ENCODE data around the gene SMIM28.

Gene SMIM28

DNA sequence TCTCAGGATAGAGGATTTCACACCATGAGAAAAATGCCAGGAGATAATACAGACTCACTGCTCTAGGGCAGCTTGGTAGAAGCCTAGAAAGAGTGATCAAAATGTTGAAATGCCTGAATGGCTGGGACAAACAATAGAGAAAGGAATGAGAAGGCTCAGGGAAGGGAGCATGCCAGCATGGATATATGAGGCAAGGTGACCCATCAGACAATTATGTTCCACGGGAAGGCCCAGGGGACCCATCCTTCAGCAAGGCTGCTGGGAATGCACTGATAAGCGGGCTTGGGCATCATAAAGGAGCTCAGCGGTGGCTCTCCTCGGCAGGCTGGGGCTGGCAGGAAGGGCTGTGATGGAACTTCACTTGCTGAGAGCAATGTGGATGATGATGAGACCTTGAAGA is 38.5 kb downstream of the SMIM28 start:
- peaks cover 8% of the 10 kb centered on the region; the same call in 1 of the 2 replicates for H3K36me3 ChIP-seq (ENCODE audit: insufficient read depth, low read length)
- no peak overlapping the region for H3K9ac ChIP-seq (ENCODE audit: low read depth, low read length, poor library complexity, severe bottlenecking)
- no peaks in the 10 kb centered on the region for H3K79me2 ChIP-seq (ENCODE audit: insufficient read depth, low read length)
- no peak overlapping the region for H3K4me2 ChIP-seq (ENCODE audit: low read depth, low read length, poor library complexity, severe bottlenecking)
- no peaks in the 10 kb centered on the region for H3K9me2 ChIP-seq (replicated peaks; ENCODE audit: low read depth, low read length)
- no peak overlapping the region for H3K4me3 ChIP-seq (ENCODE audit: low read length, poor library complexity, severe bottlenecking)
- no peaks in the 10 kb centered on the region for H3K27me3 ChIP-seq (ENCODE audit: insufficient read depth, low read length, poor library complexity, severe bottlenecking)
- H3K9me3 ChIP-seq (ENCODE audit: insufficient read depth, low read depth, low read length), result no peaks in the 10 kb centered on the region
- TF ChIP-seq EZH2phosphoT487 (IDR thresholded peaks at IDR 0.05; ENCODE audit: borderline replicate concordance), result no peak
- TF ChIP-seq, protein P1, sequence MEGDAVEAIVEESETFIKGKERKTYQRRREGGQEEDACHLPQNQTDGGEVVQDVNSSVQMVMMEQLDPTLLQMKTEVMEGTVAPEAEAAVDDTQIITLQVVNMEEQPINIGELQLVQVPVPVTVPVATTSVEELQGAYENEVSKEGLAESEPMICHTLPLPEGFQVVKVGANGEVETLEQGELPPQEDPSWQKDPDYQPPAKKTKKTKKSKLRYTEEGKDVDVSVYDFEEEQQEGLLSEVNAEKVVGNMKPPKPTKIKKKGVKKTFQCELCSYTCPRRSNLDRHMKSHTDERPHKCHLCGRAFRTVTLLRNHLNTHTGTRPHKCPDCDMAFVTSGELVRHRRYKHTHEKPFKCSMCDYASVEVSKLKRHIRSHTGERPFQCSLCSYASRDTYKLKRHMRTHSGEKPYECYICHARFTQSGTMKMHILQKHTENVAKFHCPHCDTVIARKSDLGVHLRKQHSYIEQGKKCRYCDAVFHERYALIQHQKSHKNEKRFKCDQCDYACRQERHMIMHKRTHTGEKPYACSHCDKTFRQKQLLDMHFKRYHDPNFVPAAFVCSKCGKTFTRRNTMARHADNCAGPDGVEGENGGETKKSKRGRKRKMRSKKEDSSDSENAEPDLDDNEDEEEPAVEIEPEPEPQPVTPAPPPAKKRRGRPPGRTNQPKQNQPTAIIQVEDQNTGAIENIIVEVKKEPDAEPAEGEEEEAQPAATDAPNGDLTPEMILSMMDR (conservative IDR thresholded peaks at IDR 0.05; ENCODE audit: low read length), result no peak
- no peak overlapping the region for H2AFZ ChIP-seq (ENCODE audit: low read length)
- H3K4me1 ChIP-seq (ENCODE audit: insufficient read depth, low read length, poor library complexity, severe bottlenecking), result peaks cover 7% of the 10 kb centered on the region
- no peaks in the 10 kb centered on the region for H3F3A ChIP-seq (ENCODE audit: low read depth)
- no peaks in the 10 kb centered on the region for H4K20me1 ChIP-seq (ENCODE audit: insufficient read depth, low read length, poor library complexity, severe bottlenecking)

DNA sequence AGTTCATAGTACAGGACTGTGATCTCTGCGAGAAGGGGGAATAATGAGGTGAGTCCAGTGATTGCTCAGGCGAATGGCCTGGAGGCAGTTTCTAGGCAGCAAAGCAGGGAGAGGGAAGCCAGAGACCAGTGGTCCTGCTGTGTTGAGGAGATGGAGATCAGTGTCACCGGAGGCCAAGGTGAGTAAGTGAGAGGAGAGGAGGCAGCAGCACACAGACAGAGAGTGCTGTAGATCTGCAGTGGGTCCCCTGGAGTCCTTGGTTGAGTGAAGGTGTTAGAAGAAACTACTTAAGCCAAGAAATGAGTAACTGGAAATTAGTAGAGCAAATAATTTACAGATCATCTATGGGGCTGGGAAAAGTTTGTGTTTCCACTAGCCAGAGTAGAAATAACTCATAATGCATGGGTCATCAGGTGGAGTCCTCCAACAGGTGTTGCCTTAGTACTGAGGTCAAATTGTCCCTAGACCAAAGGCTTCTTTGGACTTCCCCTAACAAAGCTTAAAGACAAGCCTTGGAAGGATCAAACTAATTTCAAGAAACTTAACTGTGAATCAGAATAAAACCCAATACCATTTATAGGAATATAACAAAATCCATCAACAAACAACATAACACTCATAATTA is 39.9 kb downstream of the SMIM28 start:
- Histone ChIP-seq H3K9me3 (ENCODE audit: insufficient read depth, low read depth, low read length) (no peaks in the 10 kb centered on the region), H3K79me2 (ENCODE audit: insufficient read depth, low read length) (no peaks in the 10 kb centered on the region), H3K4me2 (ENCODE audit: low read depth, low read length, poor library complexity, severe bottlenecking) (no peak overlapping the region), H3K9ac (ENCODE audit: low read depth, low read length, poor library complexity, severe bottlenecking) (no peak overlapping the region), H2AFZ (ENCODE audit: low read length) (no peak overlapping the region), H3K9me2 (replicated peaks; ENCODE audit: low read depth, low read length) (no peaks in the 10 kb centered on the region), H3K4me3 (ENCODE audit: low read length, poor library complexity, severe bottlenecking) (no peak overlapping the region), H3K4me1 (ENCODE audit: insufficient read depth, low read length, poor library complexity, severe bottlenecking) (no peaks in the 10 kb centered on the region), H3K27me3 (ENCODE audit: insufficient read depth, low read length, poor library complexity, severe bottlenecking) (no peaks in the 10 kb centered on the region), H4K20me1 (ENCODE audit: insufficient read depth, low read length, poor library complexity, severe bottlenecking) (no peaks in the 10 kb centered on the region), H3K36me3 (ENCODE audit: insufficient read depth, low read length) (peaks cover 6% of the 10 kb centered on the region; the same call in 1 of the 2 replicates), H3F3A (ENCODE audit: low read depth) (no peaks in the 10 kb centered on the region)
- TF ChIP-seq, protein P1 (conservative IDR thresholded peaks at IDR 0.05; ENCODE audit: low read length), result no peak
- TF ChIP-seq EZH2phosphoT487 (IDR thresholded peaks at IDR 0.05; ENCODE audit: borderline replicate concordance), result no peak

DNA sequence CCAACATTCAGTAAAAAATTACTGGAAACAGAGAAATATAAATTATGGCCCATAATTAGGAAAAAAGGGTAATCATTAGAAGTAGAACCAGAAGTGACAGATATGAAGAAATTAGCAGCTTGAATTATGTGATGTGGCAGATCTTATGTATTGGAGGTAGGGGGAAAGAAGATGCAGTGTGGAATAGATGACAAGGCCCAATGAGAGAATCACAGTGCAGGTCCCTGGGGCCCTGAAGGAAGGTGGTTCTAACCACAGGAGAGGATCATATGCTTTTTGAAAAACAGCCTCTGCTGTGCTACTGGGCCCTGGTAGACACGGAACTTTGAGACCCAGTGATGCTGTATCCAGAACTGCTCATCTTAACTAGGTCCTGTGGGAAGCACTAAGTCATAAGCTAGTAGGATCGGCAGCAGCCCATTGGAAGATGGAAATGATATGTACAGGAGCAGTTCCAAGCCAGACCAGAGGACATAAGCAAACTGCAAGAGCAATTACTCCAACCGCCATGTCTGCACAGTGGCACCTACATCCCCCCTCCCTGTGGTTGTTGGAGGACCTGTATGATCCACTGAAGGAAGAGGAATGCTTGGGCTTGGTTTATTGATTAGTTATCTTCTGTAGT is 40.5 kb downstream of the SMIM28 start:
- H3K4me3 ChIP-seq (ENCODE audit: low read length, poor library complexity, severe bottlenecking), result no peak overlapping the region
- peaks cover 3% of the 10 kb centered on the region for H3K4me1 ChIP-seq (ENCODE audit: insufficient read depth, low read length, poor library complexity, severe bottlenecking)
- H3K79me2 ChIP-seq (ENCODE audit: insufficient read depth, low read length), result no peaks in the 10 kb centered on the region
- H3K36me3 ChIP-seq (ENCODE audit: insufficient read depth, low read length), result no peaks in the 10 kb centered on the region
- H3K9ac ChIP-seq (ENCODE audit: low read depth, low read length, poor library complexity, severe bottlenecking), result no peak overlapping the region
- H3F3A ChIP-seq (ENCODE audit: low read depth), result no peaks in the 10 kb centered on the region
- no peaks in the 10 kb centered on the region for H3K27me3 ChIP-seq (ENCODE audit: insufficient read depth, low read length, poor library complexity, severe bottlenecking)
- H2AFZ ChIP-seq (ENCODE audit: low read length), result no peak overlapping the region
- no peak overlapping the region for H3K4me2 ChIP-seq (ENCODE audit: low read depth, low read length, poor library complexity, severe bottlenecking)
- H3K9me3 ChIP-seq (ENCODE audit: insufficient read depth, low read depth, low read length), result no peaks in the 10 kb centered on the region
- no peak for TF ChIP-seq EZH2phosphoT487 (IDR thresholded peaks at IDR 0.05; ENCODE audit: borderline replicate concordance)
- TF ChIP-seq, protein P1 (conservative IDR thresholded peaks at IDR 0.05; ENCODE audit: low read length), result no peak
- H4K20me1 ChIP-seq (ENCODE audit: insufficient read depth, low read length, poor library complexity, severe bottlenecking), result no peaks in the 10 kb centered on the region
- no peaks in the 10 kb centered on the region for H3K9me2 ChIP-seq (replicated peaks; ENCODE audit: low read depth, low read length)

All from Loucy (cell line).